GM12878 (cell line): Measurements from ENCODE around the gene SYNGR1. TPM values are rescaled to one million over a fixed set of nuclear protein-coding genes. Genes with fewer than 3 reads are reported as not detected.

ENCODE experiments used
- ATAC-seq: fragments of 200-7000 bp; cut with Tn5 transposase; 3 replicates; pipeline ENCODE4 v1.9.1; 2020; ENCODE audit warnings: mild to moderate bottlenecking, moderate library complexity
- BruUV-seq: library from RNA; stranded (reverse); fragments of 400-500 nt; replicated peaks from 2 replicates; lab custom pipeline; 2021; lab: Mats Ljungman, UMichigan
- CTCF ChIA-PET: fragments of 300-600 bp; sonication (Branson Sonifier 250); formaldehyde crosslinking; extraction: SDS; loops from one replicate; lab custom pipeline; 2021; ENCODE audit warnings: inconsistent platforms; lab: Yijun Ruan, JAX
- POLR2A ChIA-PET: fragments of 350-600 bp; formaldehyde crosslinking; extraction: SDS; loops from one replicate; lab custom pipeline; 2021; ENCODE audit warnings: inconsistent platforms; lab: Charles Lee
- RAD21 ChIA-PET: fragments of 300-600 bp; sonication (Branson Sonifier 250); formaldehyde crosslinking; loops from one replicate; lab custom pipeline; 2023; ENCODE audit warnings: antibody characterized with exemption; ENCODE audit not compliant: unreplicated experiment; lab: Charles Lee
- SMC1A ChIA-PET: fragments of 300-600 bp; sonication (Branson Sonifier 250); formaldehyde crosslinking; loops from one replicate; lab custom pipeline; 2023; ENCODE audit not compliant: unreplicated experiment, uncharacterized antibody; lab: Charles Lee
- DNase-seq: peaks from one replicate; pipeline ENCODE4 v3.0.0-alpha.2; 2011; ENCODE audit warnings: low read depth, low spot score
- FAIRE-seq: peaks from 3 replicates; lab custom pipeline; 2011; peaks lifted over from hg19 to GRCh38; lab: Jason Lieb, UNC
- H2AFZ ChIP-seq: 2 replicates; pipeline ENCODE4 v1.6.0; 2011; ENCODE audit warnings: low read depth, low read length, control low read depth; ENCODE audit not compliant: control insufficient read depth
- H3K27ac ChIP-seq: 2 replicates; pipeline ENCODE4 v1.5.1; 2011; ENCODE audit warnings: control low read depth; ENCODE audit not compliant: control insufficient read depth, insufficient read depth
- H3K27me3 ChIP-seq, 2 experiments: replicated peaks in 1 of 2; 2 replicates each; pipeline versions ENCODE4 v1.6.0 to v1.6.1; 2011; ENCODE audit warnings: low read length in 1 of 2; ENCODE audit not compliant: control insufficient read depth in 2 of 2, insufficient read depth in 2 of 2
- H3K36me3 ChIP-seq, 2 experiments: 2 replicates each; pipeline ENCODE4 v1.5.1; 2011; ENCODE audit warnings: low read length in 1 of 2; ENCODE audit not compliant: control insufficient read depth in 2 of 2, insufficient read depth in 2 of 2
- H3K4me1 ChIP-seq: 2 replicates; pipeline ENCODE4 v1.6.1; 2011; ENCODE audit warnings: mild to moderate bottlenecking, low read length, moderate library complexity, mixed read lengths; ENCODE audit not compliant: control insufficient read depth, insufficient read depth
- H3K4me2 ChIP-seq: 2 replicates; pipeline ENCODE4 v1.6.0; 2011; ENCODE audit warnings: control low read depth; ENCODE audit not compliant: control insufficient read depth, insufficient read depth
- H3K4me3 ChIP-seq: fragments of 200-600 bp; sonication (generic); 2 replicates; pipeline ENCODE4 v1.5.1; 2016
- H3K79me2 ChIP-seq: 2 replicates; pipeline ENCODE4 v1.6.0; 2011; ENCODE audit warnings: low read length; ENCODE audit not compliant: control insufficient read depth, insufficient read depth
- H3K9ac ChIP-seq: 2 replicates; pipeline ENCODE4 v1.8.0; 2011; ENCODE audit warnings: low read length, control low read depth, mixed read lengths; ENCODE audit not compliant: control insufficient read depth, insufficient read depth
- H3K9me3 ChIP-seq: replicated peaks from 3 replicates; pipeline ENCODE4 v1.5.1; 2011; ENCODE audit warnings: mild to moderate bottlenecking, low read length; ENCODE audit not compliant: control insufficient read depth, insufficient read depth
- H4K20me1 ChIP-seq: 2 replicates; pipeline ENCODE4 v1.6.0; 2011; ENCODE audit not compliant: control insufficient read depth, insufficient read depth
- HDAC2 ChIP-seq: fragments of 200-600 bp; sonication (generic); IDR thresholded peaks from 2 replicates; pipeline ENCODE4 v1.6.1; 2017
- MTA3 ChIP-seq: IDR thresholded peaks from 2 replicates; pipeline ENCODE4 v1.6.1; 2012; ENCODE audit warnings: low read length, inconsistent platforms, borderline replicate concordance
- MXI1 ChIP-seq: fragments of 150-350 bp; IDR thresholded peaks from 2 replicates; pipeline ENCODE4 v1.6.1; 2011; ENCODE audit warnings: low read depth, mild to moderate bottlenecking, inconsistent platforms, low read length, improper control_type of control experiment
- PAX5 ChIP-seq: IDR thresholded peaks from 2 replicates; pipeline ENCODE4 v1.6.1; 2011; ENCODE audit warnings: low read depth, low read length, borderline replicate concordance
- PBX3 ChIP-seq: IDR thresholded peaks from 2 replicates; pipeline ENCODE4 v1.6.1; 2011; ENCODE audit warnings: mild to moderate bottlenecking, low read depth, low read length, moderate library complexity; ENCODE audit not compliant: insufficient replicate concordance
- SUZ12 ChIP-seq: fragments of 200-600 bp; sonication (generic); IDR thresholded peaks from one replicate; pipeline ENCODE4 v1.6.1; 2018; ENCODE audit warnings: antibody characterized with exemption, mild to moderate bottlenecking; ENCODE audit not compliant: unreplicated experiment
- ZNF24 ChIP-seq: fragments of 450-650 bp; IDR thresholded peaks from 2 replicates; pipeline ENCODE4 v1.6.1; 2017; ENCODE audit warnings: antibody characterized with exemption, mild to moderate bottlenecking
- WGBS: methylation state at CpG from one replicate; pipeline ENCODE4 v1.1.6; 2016; ENCODE audit warnings: low lambda C conversion rate; ENCODE audit not compliant: insufficient replicate concordance, insufficient coverage; ENCODE audit errors: missing lambda C conversion rate; 5-methylcytosine and 5-hydroxymethylcytosine counted together
- in situ Hi-C: fragments of 300-500 bp; cut with MboI; formaldehyde crosslinking; loops from 9 replicates; pipeline ENCODE4 v1.14.3; 2018; ENCODE audit warnings: mixed read lengths
- intact Hi-C: fragments of 100-400 bp; cut with micrococcal nuclease; formaldehyde crosslinking; loops from one replicate; pipeline ENCODE4 v1.14.2; 2022; ENCODE audit not compliant: unreplicated experiment
- polyA plus RNA-seq, 11 experiments: library from polyadenylated mRNA; depleted of rRNA in 4 of 11; unstranded in 6 of 11; stranded (reverse) in 5 of 11; fragments of >200 nt; fragmentation: Nextera tagmentation in 4 of 11; fragmentation: Illumina TruSeq in 1 of 11; extraction: Ambion mirVana in 4 of 11; extraction: Trizol in 1 of 11; gene quantifications; 1 replicate in 1 of 11; 2 replicates in 10 of 11; pipeline versions ENCODE4 v1.2.1 to v1.2.3, GENCODE V29; 2011 to 2016; ENCODE audit warnings: inconsistent platforms in 2 of 11, missing spikeins in 2 of 11, low read depth in 1 of 11
- total RNA-seq, 4 experiments: library from RNA; depleted of rRNA in 3 of 4; stranded (reverse); fragments of >200 nt in 3 of 4; fragmentation: Illumina TruSeq in 1 of 4; extraction: Trizol in 1 of 4; gene quantifications; 2 replicates each; pipeline versions ENCODE4 v1.2.1 to v1.2.3, GENCODE V29; 2013 to 2021

The SYNGR1 gene
- total and polyA plus RNA-seq, 10 of the 15 experiments (the other 5 are each of a cell fraction or from before 2014, with no cell fraction given): 0.87 to 9.2 (median 3.5) TPM

DNA sequence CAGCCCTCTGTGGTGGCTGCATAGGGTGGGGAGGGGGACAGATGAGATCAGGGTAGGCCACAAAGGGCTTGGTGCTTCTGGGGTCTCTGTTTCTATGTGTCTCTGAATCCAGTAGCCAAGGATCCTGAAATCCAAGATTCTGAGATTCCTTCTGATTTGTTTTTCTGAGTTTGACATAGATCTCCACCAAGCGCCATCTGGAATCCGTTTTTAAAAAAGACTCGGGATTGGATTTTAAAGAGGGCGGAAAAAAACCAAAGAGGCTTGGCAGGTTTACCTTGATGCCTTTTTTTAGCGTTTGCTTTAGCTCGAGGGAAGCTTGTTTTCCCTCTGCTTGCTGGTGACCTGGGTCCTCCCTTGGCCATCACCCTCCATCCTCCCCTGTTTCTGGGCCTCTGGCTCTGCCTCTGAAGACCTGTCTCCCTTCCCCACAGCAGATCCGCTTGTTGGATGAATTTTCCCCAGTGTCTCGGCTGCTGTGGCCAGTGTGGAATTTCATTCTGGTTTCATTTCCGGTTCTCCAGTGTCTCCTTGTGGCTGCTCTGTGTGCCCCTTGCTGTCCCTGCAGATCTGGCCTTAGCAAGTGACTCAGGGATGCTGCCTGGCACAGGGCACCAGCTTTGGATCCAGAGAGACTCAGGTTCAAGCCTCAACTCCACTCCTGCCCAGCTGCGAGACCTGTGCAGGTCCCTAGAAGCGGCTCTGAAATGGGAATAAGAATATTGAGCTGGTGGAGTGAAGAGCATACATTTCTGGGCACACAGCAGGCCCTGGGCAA is 15.1 kb downstream of the SYNGR1 start:
- FAIRE-seq: no peak
- H3K79me2 ChIP-seq: no peaks in the 10 kb centered on the region
- no peak overlapping the region for H3K27ac ChIP-seq
- 49% methylated on average over 11 of the region's 11 CpGs for WGBS
- TF ChIP-seq SUZ12 (no peak), ZNF24 (no peak), PBX3 (no peak), HDAC2 (no peak), MTA3 (no peak), MXI1 (no peak), PAX5 (no peak)
- no TSS peak for BruUV-seq
- DNase-seq: no peak
- ChIA-PET RAD21 (no interaction called here), POLR2A (no interaction called here), SMC1A (no interaction called here), CTCF (no interaction called here)
- ATAC-seq: no peak
- no peak overlapping the region for H2AFZ ChIP-seq
- no peaks in the 10 kb centered on the region; a peak in 1 of 4 replicates for H3K27me3 ChIP-seq
- no peaks in the 10 kb centered on the region for H3K4me1 ChIP-seq
- H4K20me1 ChIP-seq: no peaks in the 10 kb centered on the region
- no peak overlapping the region for H3K9ac ChIP-seq
- H3K9me3 ChIP-seq: no peaks in the 10 kb centered on the region
- intact Hi-C loops: no loop called here
- H3K4me3 ChIP-seq: no peak overlapping the region
- in situ Hi-C loops: no loop called here
- H3K4me2 ChIP-seq: no peak overlapping the region
- no peaks in the 10 kb centered on the region for H3K36me3 ChIP-seq
